ENCODE measurements around the gene CLEC20A.

GRCh38 chr1:178495741-178496409 lies 889 bp downstream of the CLEC20A start:
- TF ChIP-seq POLR2A (IDR thresholded peaks at IDR 0.05; ENCODE audit: low read depth, low read length) (no peak), TAF1 (IDR thresholded peaks at IDR 0.05; ENCODE audit: borderline replicate concordance, low read depth, low read length) (no peak)

All from GM12892 (cell line).